HepG2 (cell line): ENCODE results near the gene SLC6A6. TPM values are rescaled to one million over a fixed set of nuclear protein-coding genes. Genes with fewer than 3 reads are reported as not detected.

Experiments used
- ATF1 ChIP-seq: IDR thresholded peaks from 2 replicates; pipeline ENCODE4 v1.6.1; 2016; ENCODE audit warnings: mild to moderate bottlenecking, control low read depth
- CBX5 ChIP-seq: sonication (generic); formaldehyde crosslinking; IDR thresholded peaks from 2 replicates; pipeline ENCODE4 v1.4.0; 2020; ENCODE audit warnings: missing genetic modification reagents, borderline replicate concordance
- EEA1 ChIP-seq: sonication (generic); formaldehyde crosslinking; IDR thresholded peaks from 2 replicates; pipeline ENCODE4 v1.5.1; 2020; ENCODE audit warnings: mild to moderate bottlenecking, missing genetic modification reagents, borderline replicate concordance
- IRX3 ChIP-seq: sonication (generic); formaldehyde crosslinking; IDR thresholded peaks from 2 replicates; pipeline ENCODE4 v1.8.1; 2023; ENCODE audit warnings: mild to moderate bottlenecking, low read depth, missing genetic modification reagents, borderline replicate concordance
- MED8 ChIP-seq: sonication (generic); formaldehyde crosslinking; IDR thresholded peaks from 2 replicates; pipeline ENCODE4 v1.8.1; 2023; ENCODE audit warnings: mild to moderate bottlenecking, missing genetic modification reagents; ENCODE audit not compliant: insufficient replicate concordance
- PCBP2 ChIP-seq: fragments of 200-400 bp; formaldehyde crosslinking; optimal IDR thresholded peaks from 2 replicates; pipeline ENCODE3; 2018; ENCODE audit warnings: low read length, low read depth; ENCODE audit not compliant: poor library complexity, severe bottlenecking
- PRDM4 ChIP-seq: sonication (generic); formaldehyde crosslinking; IDR thresholded peaks from 2 replicates; pipeline ENCODE4 v1.9.0; 2021; ENCODE audit warnings: missing genetic modification reagents, borderline replicate concordance
- RFX1 ChIP-seq: fragments of 450-650 bp; IDR thresholded peaks from 2 replicates; pipeline ENCODE4 v1.6.1; 2017
- U2AF2 ChIP-seq: fragments of 200-400 bp; formaldehyde crosslinking; IDR thresholded peaks from 2 replicates; pipeline ENCODE4 v1.6.1; 2017; ENCODE audit warnings: low read depth, mild to moderate bottlenecking, low read length
- ZBTB2 ChIP-seq: sonication (generic); formaldehyde crosslinking; IDR thresholded peaks from 2 replicates; pipeline ENCODE4 v1.8.0; 2022; ENCODE audit warnings: low read depth, missing genetic modification reagents
- ZHX2 ChIP-seq, 2 experiments: sonication (generic) in 1 of 2; formaldehyde crosslinking in 1 of 2; IDR thresholded peaks; 2 replicates each; pipeline versions ENCODE4 v1.6.1 to v1.9.0; 2014 to 2022; ENCODE audit warnings: antibody characterized with exemption in 1 of 2, borderline replicate concordance in 1 of 2, inconsistent platforms in 1 of 2, low read depth in 1 of 2, missing genetic modification reagents in 1 of 2
- ZMYM2 ChIP-seq: sonication (generic); formaldehyde crosslinking; IDR thresholded peaks from 2 replicates; pipeline ENCODE4 v1.8.0; 2022; ENCODE audit warnings: mild to moderate bottlenecking, missing genetic modification reagents
- ZNF20 ChIP-seq: sonication (generic); formaldehyde crosslinking; IDR thresholded peaks from 2 replicates; pipeline ENCODE4 v1.4.0; 2020; ENCODE audit warnings: mild to moderate bottlenecking, moderate library complexity, missing genetic modification reagents
- ZNF264 ChIP-seq: sonication (generic); formaldehyde crosslinking; IDR thresholded peaks from 2 replicates; pipeline ENCODE4 v1.4.0; 2020; ENCODE audit warnings: missing genetic modification reagents
- ZNF354B ChIP-seq: sonication (generic); formaldehyde crosslinking; IDR thresholded peaks from 2 replicates; pipeline ENCODE4 v1.8.0; 2022; ENCODE audit warnings: mild to moderate bottlenecking, missing genetic modification reagents
- ZUFSP ChIP-seq: sonication (generic); formaldehyde crosslinking; IDR thresholded peaks from 2 replicates; pipeline ENCODE4 v1.9.0; 2021; ENCODE audit warnings: missing genetic modification reagents, mild to moderate bottlenecking, borderline replicate concordance
- polyA plus RNA-seq, 8 experiments: library from polyadenylated mRNA; depleted of rRNA in 3 of 8; stranded (reverse) in 7 of 8; unstranded in 1 of 8; fragments of >200 nt; fragmentation: Illumina TruSeq in 4 of 8; extraction: Trizol in 4 of 8; gene quantifications; 2 replicates each; pipeline versions ENCODE4 v1.2.1 to v1.2.3, GENCODE V29; 2011 to 2016; ENCODE audit warnings: low read depth in 4 of 8, missing spikeins in 1 of 8, mixed read lengths in 1 of 8; ENCODE audit not compliant: insufficient read depth in 1 of 8
- total RNA-seq, 5 experiments: library from RNA; depleted of rRNA; stranded (reverse); fragments of >200 nt; fragmentation: Illumina TruSeq; extraction: Trizol; gene quantifications; 2 replicates each; pipeline ENCODE4 v1.2.3, GENCODE V29; 2016; ENCODE audit warnings: low read depth in 1 of 5

SLC6A6 gene
- total and polyA plus RNA-seq, 2 of the 13 experiments (the other 11 are each of a cell fraction or from before 2014, with no cell fraction given): 14.1 to 20.7 TPM

GRCh38 chr3:14418296-14419250 is 16.2 kb downstream of the SLC6A6 start (continued):
- TF ChIP-seq ZHX2 (IDR thresholded peaks at IDR 0.05; ENCODE audit: low read depth) (no peak), ZHX2 (CRISPR knock-in tag; IDR thresholded peaks at IDR 0.05; ENCODE audit: borderline replicate concordance) (no peak), ZNF354B (no peak), MED8 (CRISPR knock-in tag) (no peak), ZMYM2 (no peak), EEA1 (CRISPR knock-in tag) (no peak), ZNF264 (CRISPR knock-in tag) (no peak), PCBP2 (no peak), IRX3 (no peak), U2AF2 (no peak), CBX5 (no peak; the same call in 1 of the 2 replicates), ATF1 (0 out of 2 replicates have a peak, but pooled peaks have one; percentile 31), PRDM4 (CRISPR knock-in tag) (no peak), ZUFSP (no peak), ZBTB2 (CRISPR knock-in tag) (no peak), ZNF20 (CRISPR knock-in tag) (no peak), RFX1 (no peak)
